ENCODE data around the gene ZNF512.

Gene ZNF512

GRCh38 chr2:27667446-27667845 lies 84.6 kb downstream of the ZNF512 start:
- TF ChIP-seq CTCF (IDR thresholded peaks at IDR 0.05; ENCODE audit: control insufficient read depth, extremely low read depth, insufficient read depth): no peak
- DNase-seq (ENCODE audit: low read depth): no peak
- no peak overlapping the region for H3K4me3 ChIP-seq (ENCODE audit: low read depth, low read length)

- no peak for TF ChIP-seq CTCF (IDR thresholded peaks at IDR 0.05; ENCODE audit: control insufficient read depth, extremely low read depth, insufficient read depth)
- H3K4me3 ChIP-seq (ENCODE audit: low read depth, low read length): no peak overlapping the region
- DNase-seq (ENCODE audit: low read depth): no peak
These were observed 88.4 kb downstream of the ZNF512 start for GRCh38 chr2:27671235-27671634.
